Measurements from ENCODE around the gene RRP15.

GRCh38 chr1:218351391-218352074, 66.4 kb downstream of the RRP15 start:
- no peak for TF ChIP-seq POLR2A (IDR thresholded peaks at IDR 0.05)
- TF ChIP-seq, protein P1, sequence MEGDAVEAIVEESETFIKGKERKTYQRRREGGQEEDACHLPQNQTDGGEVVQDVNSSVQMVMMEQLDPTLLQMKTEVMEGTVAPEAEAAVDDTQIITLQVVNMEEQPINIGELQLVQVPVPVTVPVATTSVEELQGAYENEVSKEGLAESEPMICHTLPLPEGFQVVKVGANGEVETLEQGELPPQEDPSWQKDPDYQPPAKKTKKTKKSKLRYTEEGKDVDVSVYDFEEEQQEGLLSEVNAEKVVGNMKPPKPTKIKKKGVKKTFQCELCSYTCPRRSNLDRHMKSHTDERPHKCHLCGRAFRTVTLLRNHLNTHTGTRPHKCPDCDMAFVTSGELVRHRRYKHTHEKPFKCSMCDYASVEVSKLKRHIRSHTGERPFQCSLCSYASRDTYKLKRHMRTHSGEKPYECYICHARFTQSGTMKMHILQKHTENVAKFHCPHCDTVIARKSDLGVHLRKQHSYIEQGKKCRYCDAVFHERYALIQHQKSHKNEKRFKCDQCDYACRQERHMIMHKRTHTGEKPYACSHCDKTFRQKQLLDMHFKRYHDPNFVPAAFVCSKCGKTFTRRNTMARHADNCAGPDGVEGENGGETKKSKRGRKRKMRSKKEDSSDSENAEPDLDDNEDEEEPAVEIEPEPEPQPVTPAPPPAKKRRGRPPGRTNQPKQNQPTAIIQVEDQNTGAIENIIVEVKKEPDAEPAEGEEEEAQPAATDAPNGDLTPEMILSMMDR (IDR thresholded peaks at IDR 0.05), result peak in 3 of 4 experiments; percentile 16 to 56 (median 39)
- TF ChIP-seq EP300 (IDR thresholded peaks at IDR 0.05), result no peak
- no peak for TF ChIP-seq POLR2AphosphoS5 (IDR thresholded peaks at IDR 0.05)
